DMS53 (cell line): ENCODE measurements around the gene RCOR1.

Experiments
- DNase-seq: peaks from one replicate; lab custom pipeline; 2025; lab: John Stamatoyannopoulos, UW

The RCOR1 gene

GRCh38 chr14:102678394-102678793, 85.9 kb downstream of the RCOR1 start:
- peak; percentile 29 for DNase-seq

GRCh38 chr14:102683399-102684297, 91.2 kb downstream of the RCOR1 start:
- DNase-seq: peak; percentile 71

GRCh38 chr14:102684298-102684663, 91.8 kb downstream of the RCOR1 start:
- peak; percentile 61 for DNase-seq

GRCh38 chr14:102686196-102686801, 93.8 kb downstream of the RCOR1 start:
- no peak for DNase-seq

- no peak for DNase-seq
Observed at GRCh38 chr14:102688290-102688689, 95.8 kb downstream of the RCOR1 start.

GRCh38 chr14:102690509-102691286, 98.2 kb downstream of the RCOR1 start:
- DNase-seq: peak; percentile 11

- peak; percentile 24 for DNase-seq
Observed at GRCh38 chr14:102691763-102692162, 99.3 kb downstream of the RCOR1 start.

- no peak for DNase-seq
Observed at GRCh38 chr14:102692334-102692733, 99.9 kb downstream of the RCOR1 start.

GRCh38 chr14:102693006-102693755, 100.7 kb downstream of the RCOR1 start:
- DNase-seq: peak; percentile 27

GRCh38 chr14:102694530-102695166, 102.2 kb downstream of the RCOR1 start:
- DNase-seq: peak; percentile 80

- DNase-seq: no peak
Observed at GRCh38 chr14:102695167-102695555, 102.7 kb downstream of the RCOR1 start.

- no peak for DNase-seq
Observed at GRCh38 chr14:102696332-102696731, 103.9 kb downstream of the RCOR1 start.

- DNase-seq: no peak
Observed at GRCh38 chr14:102696856-102697495, 104.5 kb downstream of the RCOR1 start.

- no peak for DNase-seq
Observed at GRCh38 chr14:102697501-102697900, 105.1 kb downstream of the RCOR1 start.

GRCh38 chr14:102699416-102700110, 107.1 kb downstream of the RCOR1 start:
- DNase-seq: no peak

- no peak for DNase-seq
Observed at GRCh38 chr14:102708494-102708893, 116.0 kb downstream of the RCOR1 start.

- no peak for DNase-seq
Observed at GRCh38 chr14:102711207-102711606, 118.8 kb downstream of the RCOR1 start.

- DNase-seq: no peak
Observed at GRCh38 chr14:102711946-102712345, 119.5 kb downstream of the RCOR1 start.

- no peak for DNase-seq
Observed at GRCh38 chr14:102717276-102717675, 124.8 kb downstream of the RCOR1 start.

- DNase-seq: no peak
Observed at GRCh38 chr14:102722646-102723045, 130.2 kb downstream of the RCOR1 start.
